DMS79 (cell line): ENCODE measurements around the gene SAMD9.
"Not testable (repeated sequence)": the region's sequence is repeated elsewhere in the genome, so short reads cannot be mapped to it uniquely, and the experiment has no call there.

Source experiments
- DNase-seq: peaks from one replicate; lab custom pipeline; 2025; lab: John Stamatoyannopoulos, UW

The SAMD9 gene

DNA sequence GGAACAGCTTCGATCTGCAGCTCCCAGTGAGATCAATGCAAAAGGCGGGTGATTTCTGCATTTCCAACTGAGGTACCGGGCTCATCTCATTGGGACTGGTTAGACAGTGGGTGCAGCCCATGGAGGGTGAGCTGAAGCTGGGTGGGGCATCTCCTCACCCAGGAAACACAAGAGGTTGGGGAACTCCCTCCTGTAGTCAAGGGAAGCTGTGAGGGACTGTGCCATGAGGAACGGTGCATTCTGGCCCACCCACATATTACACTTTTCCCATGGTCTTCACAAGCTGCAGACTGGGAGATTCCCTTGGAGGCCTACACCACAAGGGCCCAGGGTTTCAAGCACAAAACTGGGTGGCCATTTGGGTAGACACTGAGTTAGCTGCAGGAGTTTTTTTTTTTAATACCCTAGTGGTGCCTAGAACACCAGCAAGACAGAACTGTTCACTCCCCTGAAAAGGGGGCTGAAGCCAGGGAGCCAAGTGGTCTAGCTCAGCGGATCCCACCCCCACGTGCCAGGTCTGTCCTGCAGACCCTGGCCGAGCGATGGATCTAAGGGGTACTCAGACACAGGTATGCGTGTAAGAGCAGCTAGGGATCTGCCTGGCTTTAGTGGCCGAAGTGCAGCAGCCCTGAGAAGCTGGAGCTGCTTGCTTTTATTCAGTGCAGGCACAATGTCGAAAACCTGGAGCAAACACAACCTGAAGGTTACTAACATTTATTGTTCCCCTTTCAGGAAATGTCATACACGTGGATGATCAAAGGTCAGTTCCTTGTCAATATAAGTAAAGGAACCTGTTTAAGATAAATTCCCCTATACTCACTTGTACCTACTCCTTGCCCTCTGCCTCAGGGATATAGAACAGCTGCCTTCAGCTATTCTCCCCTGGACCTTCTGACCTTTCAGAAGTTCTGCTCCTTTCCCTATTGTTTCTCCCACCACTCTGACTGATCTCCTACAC, 3.1 kb upstream of the SAMD9 start:
- DNase-seq, result no peak

DNA sequence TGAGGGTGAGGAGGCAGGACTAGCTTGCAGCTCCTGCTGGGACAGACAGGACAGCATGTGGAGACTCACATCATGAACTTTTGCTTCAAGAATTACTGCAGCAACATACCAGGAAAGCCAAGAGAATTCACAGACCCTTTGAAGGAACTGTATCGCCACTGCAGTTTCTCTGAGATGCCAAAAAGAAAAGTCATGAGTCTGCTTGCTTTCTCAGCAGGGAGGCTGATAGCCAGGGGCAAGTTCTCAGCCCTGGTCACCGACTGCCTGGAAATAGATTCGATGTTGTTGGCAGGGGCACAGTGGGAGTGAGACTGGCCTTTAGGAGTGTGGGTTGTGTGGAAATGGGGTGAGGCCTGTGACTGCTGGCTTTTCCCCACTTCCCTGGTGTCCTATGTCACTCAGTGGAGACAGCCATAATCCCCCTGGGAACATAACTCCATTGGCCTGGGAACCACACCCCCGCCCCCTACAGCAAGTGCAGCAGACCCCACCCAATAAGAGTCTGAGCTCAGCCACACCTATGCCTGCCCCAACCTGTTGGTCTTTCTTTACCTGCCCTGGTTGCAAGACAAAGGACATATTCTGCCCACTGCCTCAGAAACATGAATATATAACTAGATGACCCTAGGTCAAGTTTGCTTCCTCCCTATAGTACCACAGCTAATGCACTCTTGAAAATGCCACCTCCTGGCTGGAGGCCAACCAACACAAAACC, 1.6 kb upstream of the SAMD9 start:
- no peak for DNase-seq

DNA sequence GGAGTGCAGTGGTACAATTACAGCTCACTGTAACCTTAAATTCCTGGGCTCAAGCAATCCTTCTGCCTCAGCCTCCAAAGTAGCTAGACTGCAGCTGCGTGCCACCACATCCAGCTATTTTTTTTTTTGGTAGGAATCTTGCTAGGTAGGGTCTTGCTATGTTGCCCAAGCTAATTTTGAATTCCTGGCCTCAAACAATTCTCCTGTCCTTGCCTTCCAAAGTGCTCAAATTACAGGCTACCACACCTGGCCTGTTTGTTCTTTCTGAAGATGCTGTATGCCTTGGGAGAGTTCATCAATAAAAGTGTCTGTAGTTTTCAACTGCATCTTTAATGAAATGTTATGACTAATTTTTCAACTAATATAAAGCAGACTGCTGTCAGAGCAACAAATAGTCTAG, 452 bp downstream of the SAMD9 start:
- no peak for DNase-seq

GRCh38 chr7:93115796-93116195, 2.0 kb downstream of the SAMD9 start:
- DNase-seq, result no peak

DNA sequence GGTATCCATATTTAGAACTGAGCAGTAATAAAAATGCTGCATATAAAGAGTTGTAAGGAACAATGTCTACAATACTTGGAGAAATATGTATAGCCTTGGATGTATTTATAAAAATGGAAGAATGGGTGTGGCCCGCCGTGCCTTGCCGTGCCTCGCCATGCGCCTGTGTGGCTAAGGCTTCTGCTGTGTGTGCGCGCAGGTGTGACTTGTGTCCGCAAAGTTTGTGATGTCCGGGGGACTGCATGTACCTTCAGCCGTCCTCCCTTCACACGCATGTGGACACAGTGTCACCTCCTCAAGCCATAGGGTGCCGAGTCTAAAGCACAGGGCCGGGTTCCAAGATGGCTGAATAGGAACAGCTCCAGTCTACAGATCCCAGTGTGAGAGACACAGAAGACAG, 9.8 kb downstream of the SAMD9 start:
- no peak for DNase-seq

- no peak for DNase-seq
Observed at GRCh38 chr7:93097388-93097787, 20.4 kb downstream of the SAMD9 start.

GRCh38 chr7:93092757-93093370, 24.9 kb downstream of the SAMD9 start:
- DNase-seq, result no peak

DNA sequence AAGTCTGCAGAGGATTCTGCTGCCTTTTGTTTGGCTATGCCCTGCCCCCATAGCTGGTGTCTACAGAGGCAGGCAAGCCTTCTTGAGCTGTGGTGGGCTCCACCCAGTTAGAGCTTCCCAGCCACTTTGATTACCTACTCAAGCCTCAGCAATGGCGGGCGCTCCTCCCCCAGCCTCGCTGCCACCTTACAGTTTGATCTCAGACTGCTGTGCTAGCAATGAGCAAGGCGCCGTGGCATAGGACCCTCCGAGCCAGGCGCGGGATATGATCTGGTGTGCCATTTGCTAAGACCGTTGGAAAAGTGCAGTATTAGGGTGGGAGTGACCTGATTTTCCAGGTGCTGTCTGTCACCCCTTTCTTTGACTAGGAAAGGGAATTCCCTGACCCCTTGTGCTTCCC, 44.4 kb downstream of the SAMD9 start:
- not testable (repeated sequence) for DNase-seq

DNA sequence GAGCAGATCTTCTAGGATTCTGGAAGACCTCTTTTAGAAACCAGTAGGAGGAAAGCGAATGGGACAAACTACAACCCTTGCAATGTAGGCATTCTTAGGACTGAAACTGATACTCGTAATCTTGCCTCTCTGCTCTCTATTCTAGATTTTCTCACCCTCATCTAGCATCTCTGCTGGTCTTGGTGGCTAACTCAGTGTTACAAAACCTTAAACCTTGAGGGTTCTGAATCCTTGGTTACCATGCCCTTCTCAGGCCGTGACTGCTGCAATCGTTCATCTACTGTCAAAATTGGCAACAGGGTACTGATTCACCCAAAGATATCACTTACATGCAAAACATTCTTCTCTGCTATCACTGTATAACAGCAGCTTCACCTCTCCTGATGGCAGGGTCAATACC, 55.2 kb downstream of the SAMD9 start:
- no peak for DNase-seq

DNA sequence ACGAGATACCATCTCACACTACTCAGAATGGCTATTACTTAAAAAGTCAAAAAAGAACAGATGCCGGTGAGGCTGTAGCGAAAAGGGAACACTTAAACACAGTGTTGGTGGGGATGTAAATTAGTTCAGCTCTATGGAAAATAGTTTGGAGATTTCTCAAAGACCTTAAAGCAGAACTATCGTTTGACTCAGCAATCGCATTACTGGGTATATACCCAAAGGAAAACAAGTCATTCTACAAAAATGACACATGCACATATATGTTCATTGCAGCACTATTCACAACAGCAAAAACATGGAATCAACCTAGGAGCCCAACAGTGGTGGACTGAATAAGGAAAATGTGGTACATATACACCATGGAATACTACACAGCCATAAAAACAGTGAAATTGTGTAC, 56.9 kb downstream of the SAMD9 start:
- no peak for DNase-seq

- no peak for DNase-seq
Observed at GRCh38 chr7:93060025-93060424, 57.8 kb downstream of the SAMD9 start.

DNA sequence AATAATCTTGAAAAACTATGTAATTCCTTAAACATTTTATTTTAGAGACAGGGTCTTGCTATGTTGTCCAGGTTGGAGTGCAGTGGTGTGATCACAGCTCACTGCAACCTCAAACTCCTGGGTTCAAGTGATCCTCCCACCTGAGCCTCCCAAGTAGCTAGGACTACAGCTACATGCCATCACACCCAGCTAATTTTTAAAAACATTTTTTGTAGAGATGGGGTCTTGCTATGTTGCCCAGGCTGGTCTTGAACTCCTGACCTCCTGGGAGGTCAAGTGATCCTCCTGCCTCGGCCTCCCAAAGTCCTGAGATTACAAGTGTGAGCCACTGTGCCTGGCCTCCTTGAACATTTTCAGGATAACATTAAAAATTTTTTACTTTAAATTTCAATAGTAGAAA, 61.2 kb downstream of the SAMD9 start:
- DNase-seq, result not testable (repeated sequence)

GRCh38 chr7:93055543-93056107, 62.2 kb downstream of the SAMD9 start:
- no peak for DNase-seq

- DNase-seq, result no peak
Observed at GRCh38 chr7:93054975-93055374, 62.8 kb downstream of the SAMD9 start.

- no peak for DNase-seq
Observed at GRCh38 chr7:93053949-93054943, 63.5 kb downstream of the SAMD9 start.

GRCh38 chr7:93053209-93053948, 64.4 kb downstream of the SAMD9 start:
- DNase-seq, result no peak

DNA sequence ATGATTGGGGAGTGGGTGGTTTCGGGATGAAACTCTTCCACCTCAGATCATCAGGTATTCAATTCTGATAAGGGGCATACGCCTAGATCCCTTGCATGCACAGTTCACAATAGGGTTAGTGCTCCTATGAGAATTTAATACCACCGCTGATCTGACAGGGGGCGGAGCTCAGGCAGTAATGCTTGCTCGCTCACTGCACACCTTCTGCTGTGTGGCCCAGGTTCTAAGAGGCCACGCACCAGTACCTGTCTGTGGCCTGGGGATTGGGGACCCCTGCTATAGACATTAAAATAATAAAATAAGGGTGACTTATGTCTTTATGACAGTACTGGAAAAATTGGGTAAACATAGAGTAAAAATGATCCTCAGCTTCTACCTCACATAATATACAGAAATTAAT, 66.1 kb downstream of the SAMD9 start:
- DNase-seq, result no peak
